Epithelial cell of proximal tubule (primary cell): ENCODE measurements around the gene RGS3. TPM values are rescaled to one million over a fixed set of nuclear protein-coding genes. Genes with fewer than 3 reads are reported as not detected.

Experiments
- DNase-seq: peaks from one replicate; pipeline ENCODE4 v3.0.0-alpha.2; 2011; ENCODE audit warnings: low read depth
- H3K4me3 ChIP-seq: 2 replicates; pipeline ENCODE4 v1.5.1; 2011; ENCODE audit warnings: low read depth, mild to moderate bottlenecking, low read length
- total RNA-seq: library from RNA; depleted of rRNA; stranded (reverse); fragments of >200 nt; gene quantifications from 2 replicates; pipeline ENCODE4 v1.2.3, GENCODE V29; 2015
- TF ChIP-seq, protein P1 (sequence below): conservative IDR thresholded peaks from 2 replicates; pipeline ENCODE4 v1.5.1; 2012; ENCODE audit warnings: low read depth, mild to moderate bottlenecking, low read length

RGS3 gene
- total RNA-seq = 66.9 and 79.2 TPM in 2 replicates

- TF ChIP-seq, protein P1, sequence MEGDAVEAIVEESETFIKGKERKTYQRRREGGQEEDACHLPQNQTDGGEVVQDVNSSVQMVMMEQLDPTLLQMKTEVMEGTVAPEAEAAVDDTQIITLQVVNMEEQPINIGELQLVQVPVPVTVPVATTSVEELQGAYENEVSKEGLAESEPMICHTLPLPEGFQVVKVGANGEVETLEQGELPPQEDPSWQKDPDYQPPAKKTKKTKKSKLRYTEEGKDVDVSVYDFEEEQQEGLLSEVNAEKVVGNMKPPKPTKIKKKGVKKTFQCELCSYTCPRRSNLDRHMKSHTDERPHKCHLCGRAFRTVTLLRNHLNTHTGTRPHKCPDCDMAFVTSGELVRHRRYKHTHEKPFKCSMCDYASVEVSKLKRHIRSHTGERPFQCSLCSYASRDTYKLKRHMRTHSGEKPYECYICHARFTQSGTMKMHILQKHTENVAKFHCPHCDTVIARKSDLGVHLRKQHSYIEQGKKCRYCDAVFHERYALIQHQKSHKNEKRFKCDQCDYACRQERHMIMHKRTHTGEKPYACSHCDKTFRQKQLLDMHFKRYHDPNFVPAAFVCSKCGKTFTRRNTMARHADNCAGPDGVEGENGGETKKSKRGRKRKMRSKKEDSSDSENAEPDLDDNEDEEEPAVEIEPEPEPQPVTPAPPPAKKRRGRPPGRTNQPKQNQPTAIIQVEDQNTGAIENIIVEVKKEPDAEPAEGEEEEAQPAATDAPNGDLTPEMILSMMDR = peak; percentile 5
- DNase-seq = peak; percentile 80
- H3K4me3 ChIP-seq = peak within 1 kb of the TSS; percentile 79
Observed at GRCh38 chr9:113463418-113464285, at the start of gene RGS3. Gene RGS3 (plus strand): TSS chr9:113463727. CDS start chr9:113463803, 76 bp downstream.

- no peak for DNase-seq
- TF ChIP-seq, protein P1 = no peak
- no peak overlapping the region for H3K4me3 ChIP-seq
Observed at GRCh38 chr9:113416149-113416721, 47.3 kb upstream of the RGS3 start.

- no peak overlapping the region for H3K4me3 ChIP-seq
- TF ChIP-seq, protein P1 = no peak
- DNase-seq = no peak
Observed at GRCh38 chr9:113417370-113417769, 46.2 kb upstream of the RGS3 start.

DNA sequence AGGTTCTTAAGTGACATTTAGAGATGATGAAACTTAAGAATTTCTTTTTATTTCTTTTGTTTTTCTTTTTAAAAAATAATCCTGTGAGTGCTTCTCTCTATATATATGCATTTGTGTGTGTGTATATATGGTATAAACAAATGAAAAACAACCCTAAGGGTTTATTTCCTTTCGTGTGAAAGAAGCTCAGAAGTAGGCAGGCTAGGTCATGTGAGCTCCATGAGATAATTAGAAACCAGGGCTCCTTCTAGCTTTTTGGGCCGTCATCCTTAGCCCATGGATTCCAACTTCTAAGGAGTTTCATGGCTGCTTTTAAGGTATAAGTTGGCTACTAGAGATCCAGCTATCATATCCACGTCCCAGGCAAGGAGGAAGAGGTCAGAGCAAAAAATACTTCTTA, 41.8 kb upstream of the RGS3 start:
- TF ChIP-seq, protein P1 = no peak
- no peak for DNase-seq

GRCh38 chr9:113425072-113425471, 38.5 kb upstream of the RGS3 start:
- TF ChIP-seq, protein P1 = no peak
- no peak overlapping the region for H3K4me3 ChIP-seq
- no peak for DNase-seq

More for the DNA sequence above, 41.8 kb upstream of the RGS3 start:
- H3K4me3 ChIP-seq = no peak overlapping the region

- TF ChIP-seq, protein P1 = no peak
- no peak for DNase-seq
Observed at GRCh38 chr9:113426701-113427100, 36.8 kb upstream of the RGS3 start.

GRCh38 chr9:113427629-113428028, 35.9 kb upstream of the RGS3 start:
- TF ChIP-seq, protein P1 = no peak
- DNase-seq = peak; percentile 3
- H3K4me3 ChIP-seq = no peak overlapping the region

More at GRCh38 chr9:113426701-113427100, 36.8 kb upstream of the RGS3 start:
- no peak overlapping the region for H3K4me3 ChIP-seq
